Measurements from ENCODE around the gene DNM2. TPM values are rescaled to one million over a fixed set of nuclear protein-coding genes. Genes with fewer than 3 reads are reported as not detected.
A peak's percentile ranks its signal among the peaks of the same experiment; 100 is the strongest.

Gene DNM2
- total and polyA plus RNA-seq, 9 of the 15 experiments (the other 6 are each of a cell fraction or from before 2014, with no cell fraction given) = 2.2 to 161 (median 72.6) TPM

GRCh38 chr19:10812902-10813404, 95.1 kb downstream of the DNM2 start (continued):
- TF ChIP-seq, protein P1, sequence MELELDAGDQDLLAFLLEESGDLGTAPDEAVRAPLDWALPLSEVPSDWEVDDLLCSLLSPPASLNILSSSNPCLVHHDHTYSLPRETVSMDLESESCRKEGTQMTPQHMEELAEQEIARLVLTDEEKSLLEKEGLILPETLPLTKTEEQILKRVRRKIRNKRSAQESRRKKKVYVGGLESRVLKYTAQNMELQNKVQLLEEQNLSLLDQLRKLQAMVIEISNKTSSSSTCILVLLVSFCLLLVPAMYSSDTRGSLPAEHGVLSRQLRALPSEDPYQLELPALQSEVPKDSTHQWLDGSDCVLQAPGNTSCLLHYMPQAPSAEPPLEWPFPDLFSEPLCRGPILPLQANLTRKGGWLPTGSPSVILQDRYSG (tag; conservative IDR thresholded peaks at IDR 0.05; ENCODE audit: low read depth) = peak; percentile 81
- TF ChIP-seq ZSCAN32 (CRISPR knock-in tag; IDR thresholded peaks at IDR 0.05) = no peak
- TF ChIP-seq ZC3H8 (IDR thresholded peaks at IDR 0.05) = no peak
- no peak for TF ChIP-seq ILF3 (IDR thresholded peaks at IDR 0.05; ENCODE audit: borderline replicate concordance)
- no peak for TF ChIP-seq ZNF274 (IDR thresholded peaks at IDR 0.05; ENCODE audit: borderline replicate concordance, low read depth, low read length)
- TF ChIP-seq BCL6 (CRISPR knock-in tag; IDR thresholded peaks at IDR 0.05) = no peak
- TF ChIP-seq TBP (optimal IDR thresholded peaks at IDR 0.05; ENCODE audit: low read depth, low read length) = peak; percentile 17
- TF ChIP-seq ASH1L (IDR thresholded peaks at IDR 0.05; ENCODE audit: borderline replicate concordance, low read depth, partially characterized antibody) = no peak
- no peak for TF ChIP-seq CBX2 (IDR thresholded peaks at IDR 0.05; ENCODE audit: insufficient read depth, low read length, poor library complexity, severe bottlenecking)
- no peak for TF ChIP-seq TFAM (CRISPR knock-in tag; conservative IDR thresholded peaks at IDR 0.05)
- TF ChIP-seq KLF10 (CRISPR knock-in tag; IDR thresholded peaks at IDR 0.05) = no peak
- TF ChIP-seq ZNF282 (CRISPR knock-in tag; IDR thresholded peaks at IDR 0.05) = no peak
- no peak for TF ChIP-seq UBTF (IDR thresholded peaks at IDR 0.05; ENCODE audit: borderline replicate concordance in 1 of 2, low read depth in 2 of 2, low read length in 2 of 2)
- TF ChIP-seq ETV5 (CRISPR knock-in tag; IDR thresholded peaks at IDR 0.05; ENCODE audit: low read depth) = no peak
- TF ChIP-seq, protein P2, sequence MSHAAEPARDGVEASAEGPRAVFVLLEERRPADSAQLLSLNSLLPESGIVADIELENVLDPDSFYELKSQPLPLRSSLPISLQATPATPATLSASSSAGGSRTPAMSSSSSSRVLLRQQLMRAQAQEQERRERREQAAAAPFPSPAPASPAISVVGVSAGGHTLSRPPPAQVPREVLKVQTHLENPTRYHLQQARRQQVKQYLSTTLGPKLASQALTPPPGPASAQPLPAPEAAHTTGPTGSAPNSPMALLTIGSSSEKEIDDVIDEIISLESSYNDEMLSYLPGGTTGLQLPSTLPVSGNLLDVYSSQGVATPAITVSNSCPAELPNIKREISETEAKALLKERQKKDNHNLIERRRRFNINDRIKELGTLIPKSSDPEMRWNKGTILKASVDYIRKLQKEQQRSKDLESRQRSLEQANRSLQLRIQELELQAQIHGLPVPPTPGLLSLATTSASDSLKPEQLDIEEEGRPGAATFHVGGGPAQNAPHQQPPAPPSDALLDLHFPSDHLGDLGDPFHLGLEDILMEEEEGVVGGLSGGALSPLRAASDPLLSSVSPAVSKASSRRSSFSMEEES (CRISPR knock-in tag; IDR thresholded peaks at IDR 0.05) = no peak
- no peak for TF ChIP-seq SP2 (IDR thresholded peaks at IDR 0.05; ENCODE audit: extremely low read depth, low read depth, low read length, poor library complexity, severe bottlenecking)
- TF ChIP-seq FOXP1 (CRISPR knock-in tag; IDR thresholded peaks at IDR 0.05) = no peak
- TF ChIP-seq ARID1B (IDR thresholded peaks at IDR 0.05) = no peak; the same call in 1 of the 2 replicates
- peak; percentile 69; the same call in 1 of the 2 replicates for TF ChIP-seq DMBX1 (CRISPR knock-in tag; IDR thresholded peaks at IDR 0.05; ENCODE audit: borderline replicate concordance)
- no peak for TF ChIP-seq ZNF707 (CRISPR knock-in tag; conservative IDR thresholded peaks at IDR 0.05)
- TF ChIP-seq L3MBTL2 (IDR thresholded peaks at IDR 0.05) = peak; percentile 65; the same call in 1 of the 2 replicates
- TF ChIP-seq, protein P3, sequence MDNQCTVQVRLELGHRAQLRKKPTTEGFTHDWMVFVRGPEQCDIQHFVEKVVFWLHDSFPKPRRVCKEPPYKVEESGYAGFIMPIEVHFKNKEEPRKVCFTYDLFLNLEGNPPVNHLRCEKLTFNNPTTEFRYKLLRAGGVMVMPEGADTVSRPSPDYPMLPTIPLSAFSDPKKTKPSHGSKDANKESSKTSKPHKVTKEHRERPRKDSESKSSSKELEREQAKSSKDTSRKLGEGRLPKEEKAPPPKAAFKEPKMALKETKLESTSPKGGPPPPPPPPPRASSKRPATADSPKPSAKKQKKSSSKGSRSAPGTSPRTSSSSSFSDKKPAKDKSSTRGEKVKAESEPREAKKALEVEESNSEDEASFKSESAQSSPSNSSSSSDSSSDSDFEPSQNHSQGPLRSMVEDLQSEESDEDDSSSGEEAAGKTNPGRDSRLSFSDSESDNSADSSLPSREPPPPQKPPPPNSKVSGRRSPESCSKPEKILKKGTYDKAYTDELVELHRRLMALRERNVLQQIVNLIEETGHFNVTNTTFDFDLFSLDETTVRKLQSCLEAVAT (IDR thresholded peaks at IDR 0.05) = peak in 1 of 2 experiments; percentile 71; a peak in 1 of 4 replicates
- no peak for TF ChIP-seq ZNF143 (CRISPR knock-in tag; IDR thresholded peaks at IDR 0.05)
- TF ChIP-seq ZNF174 (CRISPR knock-in tag; IDR thresholded peaks at IDR 0.05) = no peak
